Ureter (tissue), 1 donor: ENCODE measurements around the gene CENPO. TPM values are rescaled to one million over a fixed set of nuclear protein-coding genes. Genes with fewer than 3 reads are reported as not detected.

Experiments used
- DNase-seq: peaks from one replicate; pipeline ENCODE4 v3.0.0-alpha.2; 2020; ENCODE audit warnings: low spot score
- total RNA-seq: library from RNA; stranded (reverse); gene quantifications from one replicate; pipeline ENCODE4 v1.2.4, GENCODE V29; 2023
- donor health status: DM: yes; HTN: yes; CAD: no.

CENPO gene
- total RNA-seq, 1 donor from 2014 or later, result 7.7 TPM

- no peak for DNase-seq
These were observed 66.9 kb downstream of the CENPO start for GRCh38 chr2:24859968-24860600.

GRCh38 chr2:24860631-24861030 lies 67.4 kb downstream of the CENPO start:
- no peak for DNase-seq

- DNase-seq, result no peak
These were observed 68.3 kb downstream of the CENPO start for GRCh38 chr2:24861500-24861899.

GRCh38 chr2:24863641-24864040 lies 70.4 kb downstream of the CENPO start:
- DNase-seq, result no peak

GRCh38 chr2:24866946-24867345 lies 73.7 kb downstream of the CENPO start:
- no peak for DNase-seq

- no peak for DNase-seq
These were observed 77.2 kb downstream of the CENPO start for GRCh38 chr2:24870440-24870839.

GRCh38 chr2:24870891-24871705 lies 77.9 kb downstream of the CENPO start:
- DNase-seq, result no peak

GRCh38 chr2:24871852-24872333 lies 78.7 kb downstream of the CENPO start:
- DNase-seq, result no peak

Other genes with a start within 250 kb of the CENPO start
- 38.4 TPM for gene PTRHD1, start within 50 bp of the CENPO start, total RNA-seq
- 82.5 TPM for gene ADCY3, start 126.8 kb downstream of the CENPO start, total RNA-seq
- 14.6 TPM for gene DNAJC27, start 178.5 kb downstream of the CENPO start, total RNA-seq
- gene EFR3B, start 248.7 kb downstream of the CENPO start, total RNA-seq, result 1.0 TPM